Lung microvascular endothelial cell (primary cell): ENCODE results near the gene TIMP1. TPM values are rescaled to one million over a fixed set of nuclear protein-coding genes. Genes with fewer than 3 reads are reported as not detected.
"Not testable (repeated sequence)": the region's sequence is repeated elsewhere in the genome, so short reads cannot be mapped to it uniquely, and the experiment has no call there.

Experiments used
- DNase-seq, 2 donors: peaks; one replicate each; pipeline versions ENCODE4 v3.0.0 to v3.0.0-alpha.2; 2010; ENCODE audit warnings: low read depth in 2 of 2
- total RNA-seq: library from RNA; depleted of rRNA; stranded (reverse); fragments of >200 nt; gene quantifications from 2 replicates; pipeline ENCODE4 v1.2.1, GENCODE V29; 2014

Gene TIMP1
- total RNA-seq, 1 donor from 2014 or later: 80.8 TPM

GRCh38 chrX:47603125-47603524 is 20.9 kb downstream of the TIMP1 start:
- not testable (repeated sequence) for DNase-seq

GRCh38 chrX:47605024-47605423 is 22.8 kb downstream of the TIMP1 start:
- DNase-seq: no peak

GRCh38 chrX:47607091-47607490 is 24.9 kb downstream of the TIMP1 start:
- DNase-seq: no peak

- DNase-seq: no peak
Measured at GRCh38 chrX:47608130-47608810, 26.0 kb downstream of the TIMP1 start.

GRCh38 chrX:47610511-47610910 is 28.3 kb downstream of the TIMP1 start:
- DNase-seq: peak in 1 of 2 donors; percentile 11

GRCh38 chrX:47611489-47611888 is 29.3 kb downstream of the TIMP1 start:
- DNase-seq: no peak

GRCh38 chrX:47611926-47612325 is 29.7 kb downstream of the TIMP1 start:
- no peak for DNase-seq

GRCh38 chrX:47612418-47612817 is 30.2 kb downstream of the TIMP1 start:
- DNase-seq: no peak

GRCh38 chrX:47613082-47613481 is 30.8 kb downstream of the TIMP1 start:
- no peak for DNase-seq

GRCh38 chrX:47614618-47615017 is 32.4 kb downstream of the TIMP1 start:
- no peak for DNase-seq

GRCh38 chrX:47618923-47619485 is 36.8 kb downstream of the TIMP1 start:
- no peak for DNase-seq

GRCh38 chrX:47619486-47620302 is 37.5 kb downstream of the TIMP1 start, which contains the start of gene SYN1:
SYN1 (minus strand) TSS chrX:47619857; CDS start chrX:47619728, 129 bp downstream.
- peak; percentile 85 to 89 for DNase-seq

GRCh38 chrX:47620303-47620685 is 38.1 kb downstream of the TIMP1 start:
- no peak for DNase-seq

- DNase-seq: no peak
Measured at GRCh38 chrX:47621851-47622250, 39.6 kb downstream of the TIMP1 start.

- peak; percentile 62 to 80 for DNase-seq
Measured at GRCh38 chrX:47623540-47624027, 41.3 kb downstream of the TIMP1 start.

GRCh38 chrX:47625365-47625764 is 43.1 kb downstream of the TIMP1 start:
- DNase-seq: no peak

- DNase-seq: no peak
Measured at GRCh38 chrX:47628982-47629381, 46.7 kb downstream of the TIMP1 start.

- no peak for DNase-seq
Measured at GRCh38 chrX:47629419-47630200, 47.4 kb downstream of the TIMP1 start, which contains the start of gene CFP. CFP (minus strand) TSS chrX:47629930; CDS start chrX:47629844, 86 bp downstream.

- DNase-seq: no peak
Measured at GRCh38 chrX:47631676-47632075, 49.4 kb downstream of the TIMP1 start.

- no peak for DNase-seq
Measured at GRCh38 chrX:47632666-47633065, 50.4 kb downstream of the TIMP1 start.
